ENCODE results near the gene GGTLC2.

Gene GGTLC2

GRCh38 chr22:22692707-22693530, 48.5 kb downstream of the GGTLC2 start:
- DNase-seq, result no peak

GRCh38 chr22:22693531-22693884, 49.1 kb downstream of the GGTLC2 start:
- no peak for DNase-seq

GRCh38 chr22:22694106-22694505, 49.7 kb downstream of the GGTLC2 start:
- DNase-seq, result no peak

- DNase-seq, result no peak
Measured at GRCh38 chr22:22696104-22696503, 51.7 kb downstream of the GGTLC2 start.

All from NCI-H1694 treated with DMSO at 0.1 percent for 48 hours (cell line).